Gastrocnemius medialis (tissue), 4 donors: ENCODE data around the gene TEX11. TPM values are rescaled to one million over a fixed set of nuclear protein-coding genes. Genes with fewer than 3 reads are reported as not detected.
"Not testable (repeated sequence)": the region's sequence is repeated elsewhere in the genome, so short reads cannot be mapped to it uniquely, and the experiment has no call there.

Source experiments
- ATAC-seq, 2 donors: fragments of 150-250 bp; one replicate each; pipeline ENCODE4 v1.9.1; 2016
- DNase-seq, 2 donors: peaks; one replicate each; pipeline ENCODE4 v3.0.0-alpha.2; 2019
- H3K27ac ChIP-seq, 4 donors: fragments of 200-600 bp; sonication (generic); 1 replicate in 1 of 4; 2 replicates in 3 of 4; pipeline ENCODE4 v1.5.1; 2016 to 2018; ENCODE audit warnings: mild to moderate bottlenecking in 2 of 4, moderate library complexity in 1 of 4
- H3K27me3 ChIP-seq, 3 donors: fragments of 200-600 bp; sonication (generic) in 2 of 3; 1 replicate in 1 of 3; 2 replicates in 2 of 3; pipeline versions ENCODE4 v1.5.1 to v1.6.0; 2016 to 2019; ENCODE audit warnings: mild to moderate bottlenecking in 1 of 3, moderate library complexity in 1 of 3
- H3K36me3 ChIP-seq, 2 donors: fragments of 200-600 bp; sonication (generic) in 1 of 2; one replicate each; pipeline ENCODE4 v1.5.1; 2017 to 2018
- H3K4me1 ChIP-seq, 2 donors: fragments of 200-600 bp; sonication (generic) in 1 of 2; one replicate each; pipeline ENCODE4 v1.5.1; 2016 to 2017; ENCODE audit warnings: mild to moderate bottlenecking in 2 of 2
- H3K4me3 ChIP-seq, 4 donors: fragments of 200-600 bp; sonication (generic) in 3 of 4; 1 replicate in 1 of 4; 2 replicates in 3 of 4; pipeline ENCODE4 v1.5.1; 2016 to 2019; ENCODE audit warnings: mild to moderate bottlenecking in 2 of 4
- H3K9me3 ChIP-seq, 3 donors: fragments of 200-600 bp; sonication (generic) in 2 of 3; 1 replicate in 1 of 3; 2 replicates in 2 of 3; pipeline ENCODE4 v1.5.1; 2016 to 2019
- CTCF ChIP-seq, 5 experiments: fragments of 450-650 bp in 3 of 5; fragments of 200-600 bp in 2 of 5; sonication (generic) in 2 of 5; IDR thresholded peaks in 4 of 5; conservative IDR thresholded peaks in 1 of 5; 1 replicate in 4 of 5; 2 replicates in 1 of 5; pipeline ENCODE4 v1.5.1; 2016 to 2019; ENCODE audit warnings: antibody characterized with exemption in 5 of 5, mild to moderate bottlenecking in 3 of 5, moderate library complexity in 3 of 5
- POLR2A ChIP-seq, 2 donors: fragments of 450-650 bp; IDR thresholded peaks; one replicate each; pipeline ENCODE4 v1.6.1; 2017; ENCODE audit warnings: antibody characterized with exemption in 2 of 2, mild to moderate bottlenecking in 2 of 2, moderate library complexity in 2 of 2
- in situ Hi-C, 4 donors: fragments of 200-750 bp; cut with MboI; loops; one replicate each; pipeline versions ENCODE4 v1.15.0 to v1.8.0; 2017; ENCODE audit warnings: low sequenced_read_pairs in 4 of 4
- intact Hi-C: fragments of 100-400 bp; cut with DNase I; formaldehyde crosslinking; loops from one replicate; pipeline ENCODE4 v1.15.1; 2023; ENCODE audit warnings: low total_unique reads
- total RNA-seq, 4 donors: library from RNA; depleted of rRNA; stranded (reverse); fragments of >200 nt; gene quantifications; one replicate each; pipeline versions ENCODE4 v1.1.0 to v1.2.3, GENCODE V29; 2016

Gene TEX11
- total RNA-seq, 4 donors from 2014 or later: not detected

- ATAC-seq: no peak
- H3K4me1 ChIP-seq: no peaks in the 10 kb centered on the region
- H3K9me3 ChIP-seq: no peaks in the 10 kb centered on the region
- no peak overlapping the region for H3K4me3 ChIP-seq
- H3K27me3 ChIP-seq: no peaks in the 10 kb centered on the region
- no peak for DNase-seq
- intact Hi-C loops: no loop called here
- H3K27ac ChIP-seq: no peak overlapping the region
- in situ Hi-C loops: no loop called here
- TF ChIP-seq CTCF (IDR thresholded peaks at IDR 0.05 in 4 of 5, conservative IDR thresholded peaks at IDR 0.05 in 1 of 5) (no peak), POLR2A (IDR thresholded peaks at IDR 0.05) (no peak)
- H3K36me3 ChIP-seq: no peaks in the 10 kb centered on the region
Observed at GRCh38 chrX:70549429-70549828, 359.1 kb downstream of the TEX11 start.

GRCh38 chrX:70535198-70535597, 373.3 kb downstream of the TEX11 start:
- H3K36me3 ChIP-seq: no peaks in the 10 kb centered on the region
- DNase-seq (no peak), ATAC-seq (no peak)
- H3K27me3 ChIP-seq: peaks cover 0 to 4% (median 0%) of the 10 kb centered on the region in 3 donors
- intact Hi-C loops (no loop called here), in situ Hi-C loops (no loop called here)
- H3K27ac ChIP-seq: no peak overlapping the region
- H3K4me3 ChIP-seq: no peak overlapping the region
- H3K4me1 ChIP-seq: no peaks in the 10 kb centered on the region
- TF ChIP-seq POLR2A (IDR thresholded peaks at IDR 0.05) (no peak), CTCF (IDR thresholded peaks at IDR 0.05 in 4 of 5, conservative IDR thresholded peaks at IDR 0.05 in 1 of 5) (no peak)
- H3K9me3 ChIP-seq: no peaks in the 10 kb centered on the region

GRCh38 chrX:70527610-70528345, 380.7 kb downstream of the TEX11 start:
- Histone ChIP-seq H3K9me3 (no peaks in the 10 kb centered on the region), H3K4me1 (no peaks in the 10 kb centered on the region), H3K27me3 (peaks cover 0 to 4% (median 0%) of the 10 kb centered on the region in 3 donors), H3K27ac (no peak overlapping the region), H3K4me3 (no peak overlapping the region), H3K36me3 (no peaks in the 10 kb centered on the region)
- TF ChIP-seq CTCF (IDR thresholded peaks at IDR 0.05 in 4 of 5, conservative IDR thresholded peaks at IDR 0.05 in 1 of 5): no peak
- no peak for TF ChIP-seq POLR2A (IDR thresholded peaks at IDR 0.05)
- DNase-seq: no peak
- in situ Hi-C loops (no loop called here), intact Hi-C loops (no loop called here)
- no peak for ATAC-seq

GRCh38 chrX:70527053-70527452, 381.5 kb downstream of the TEX11 start:
- no peak for ATAC-seq
- Histone ChIP-seq H3K36me3 (no peaks in the 10 kb centered on the region), H3K9me3 (no peaks in the 10 kb centered on the region), H3K4me1 (no peaks in the 10 kb centered on the region), H3K27ac (no peak overlapping the region), H3K27me3 (peaks cover 0 to 4% (median 0%) of the 10 kb centered on the region in 3 donors), H3K4me3 (no peak overlapping the region)
- DNase-seq: no peak
- intact Hi-C loops: no loop called here
- in situ Hi-C loops: no loop called here
- TF ChIP-seq CTCF (IDR thresholded peaks at IDR 0.05 in 4 of 5, conservative IDR thresholded peaks at IDR 0.05 in 1 of 5) (no peak), POLR2A (IDR thresholded peaks at IDR 0.05) (no peak)

- DNase-seq: no peak
- H3K9me3 ChIP-seq: no peaks in the 10 kb centered on the region
- no peaks in the 10 kb centered on the region for H3K36me3 ChIP-seq
- no peaks in the 10 kb centered on the region for H3K27me3 ChIP-seq
- TF ChIP-seq POLR2A (IDR thresholded peaks at IDR 0.05): no peak
- TF ChIP-seq CTCF (IDR thresholded peaks at IDR 0.05 in 4 of 5, conservative IDR thresholded peaks at IDR 0.05 in 1 of 5): no peak
- intact Hi-C loops: no loop called here
- no peak overlapping the region for H3K27ac ChIP-seq
- no peak overlapping the region for H3K4me3 ChIP-seq
- no peaks in the 10 kb centered on the region for H3K4me1 ChIP-seq
- in situ Hi-C loops: no loop called here
- no peak for ATAC-seq
Observed at GRCh38 chrX:70525733-70526132, 382.8 kb downstream of the TEX11 start.

GRCh38 chrX:70515692-70516091, 392.8 kb downstream of the TEX11 start:
- H3K4me1 ChIP-seq, ATAC-seq, H3K4me3 ChIP-seq, intact Hi-C loops, H3K9me3 ChIP-seq, H3K27ac ChIP-seq, H3K27me3 ChIP-seq, DNase-seq, H3K36me3 ChIP-seq, in situ Hi-C loops: not testable (repeated sequence)

GRCh38 chrX:70515270-70515669, 393.2 kb downstream of the TEX11 start:
- intact Hi-C loops, in situ Hi-C loops, ATAC-seq, H3K4me3 ChIP-seq, DNase-seq, H3K4me1 ChIP-seq, H3K27me3 ChIP-seq, H3K27ac ChIP-seq, H3K36me3 ChIP-seq, H3K9me3 ChIP-seq: not testable (repeated sequence)
